Neuron (in vitro differentiated cells): ENCODE data around the gene TRIM21.
"Not testable (repeated sequence)": the region's sequence is repeated elsewhere in the genome, so short reads cannot be mapped to it uniquely, and the experiment has no call there.

ENCODE experiments used
- H2AFZ ChIP-seq: one replicate; pipeline ENCODE4 v1.6.1; 2013; ENCODE audit warnings: low read depth, mild to moderate bottlenecking, inconsistent platforms, low read length, moderate library complexity
- H3K27me3 ChIP-seq: one replicate; pipeline ENCODE4 v1.6.1; 2013; ENCODE audit warnings: low read length; ENCODE audit not compliant: insufficient read depth
- H3K36me3 ChIP-seq: one replicate; pipeline ENCODE4 v1.6.1; 2013; ENCODE audit warnings: low read length; ENCODE audit not compliant: insufficient read depth
- H3K4me1 ChIP-seq: one replicate; pipeline ENCODE4 v1.6.1; 2013; ENCODE audit warnings: low read length; ENCODE audit not compliant: insufficient read depth
- H3K4me3 ChIP-seq: 2 replicates; pipeline ENCODE4 v1.5.1; 2013; ENCODE audit warnings: mild to moderate bottlenecking, low read length, moderate library complexity
- H3K9me3 ChIP-seq: one replicate; pipeline ENCODE4 v1.6.1; 2013; ENCODE audit warnings: low read length

The TRIM21 gene

GRCh38 chr11:4375431-4376140, 17.9 kb downstream of the TRIM21 start:
- Histone ChIP-seq H3K36me3 (no peaks in the 10 kb centered on the region), H3K9me3 (no peaks in the 10 kb centered on the region), H2AFZ (no peak overlapping the region), H3K27me3 (peaks cover 13% of the 10 kb centered on the region), H3K4me3 (no peak overlapping the region), H3K4me1 (no peaks in the 10 kb centered on the region)

DNA sequence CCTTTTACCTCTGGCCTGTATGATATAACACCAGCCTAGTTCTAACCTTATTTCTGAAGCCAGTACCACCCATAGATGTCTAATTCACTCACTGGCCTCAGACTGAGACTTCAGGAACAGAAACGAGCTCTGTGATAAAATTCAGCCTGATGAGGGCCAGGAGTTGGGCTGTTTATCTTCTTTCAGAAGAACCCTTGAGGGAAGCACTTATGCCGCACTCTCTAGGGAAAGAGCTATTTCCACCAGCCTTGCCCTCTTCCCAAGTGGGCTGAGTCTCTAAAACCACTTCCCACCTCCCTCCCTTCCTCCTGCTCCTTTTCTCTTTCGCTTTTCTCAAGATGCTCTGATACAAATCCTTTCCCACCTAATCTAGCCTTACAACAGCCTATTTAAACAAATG, 23.3 kb downstream of the TRIM21 start:
- Histone ChIP-seq H2AFZ (no peak overlapping the region), H3K9me3 (no peaks in the 10 kb centered on the region), H3K4me1 (no peaks in the 10 kb centered on the region), H3K27me3 (peaks cover 6% of the 10 kb centered on the region), H3K36me3 (no peaks in the 10 kb centered on the region), H3K4me3 (no peak overlapping the region)

- H3K4me3 ChIP-seq: no peak within 1 kb of the TSS
- H3K4me1 ChIP-seq: no peaks in the 10 kb centered on the region
- no peaks in the 10 kb centered on the region for H3K27me3 ChIP-seq
- no peak within 1 kb of the TSS for H2AFZ ChIP-seq
- H3K9me3 ChIP-seq: no peaks in the 10 kb centered on the region
- no peaks in the 10 kb centered on the region for H3K36me3 ChIP-seq
These were observed 25.2 kb downstream of the TRIM21 start, which contains the start of gene OR52B4 for GRCh38 chr11:4368286-4368685. TSS of gene OR52B4 (minus strand) at chr11:4368386. CDS start at chr11:4368295, 91 bp downstream.

DNA sequence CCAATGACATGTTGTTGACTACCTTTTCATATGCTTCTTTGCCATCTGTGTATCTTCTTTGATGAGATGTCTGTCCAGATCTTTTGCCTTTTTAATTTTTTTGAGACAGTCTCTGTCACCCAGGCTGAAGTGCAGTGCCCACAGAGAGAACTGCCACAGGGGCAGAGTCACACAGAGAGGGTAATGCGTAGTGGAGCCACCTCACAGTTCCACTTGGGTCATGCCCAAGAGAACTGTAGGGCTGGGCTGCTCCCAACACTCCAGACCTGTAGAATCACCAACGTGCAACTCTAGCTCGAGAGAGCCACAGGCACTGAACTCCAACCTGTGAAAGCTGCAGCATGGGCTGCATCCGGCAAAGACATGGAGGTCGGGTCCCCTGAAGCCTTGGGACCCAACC, 45.4 kb downstream of the TRIM21 start:
- not testable (repeated sequence) for H3K4me1 ChIP-seq, H3K27me3 ChIP-seq, H3K36me3 ChIP-seq, H3K9me3 ChIP-seq, H2AFZ ChIP-seq, H3K4me3 ChIP-seq

DNA sequence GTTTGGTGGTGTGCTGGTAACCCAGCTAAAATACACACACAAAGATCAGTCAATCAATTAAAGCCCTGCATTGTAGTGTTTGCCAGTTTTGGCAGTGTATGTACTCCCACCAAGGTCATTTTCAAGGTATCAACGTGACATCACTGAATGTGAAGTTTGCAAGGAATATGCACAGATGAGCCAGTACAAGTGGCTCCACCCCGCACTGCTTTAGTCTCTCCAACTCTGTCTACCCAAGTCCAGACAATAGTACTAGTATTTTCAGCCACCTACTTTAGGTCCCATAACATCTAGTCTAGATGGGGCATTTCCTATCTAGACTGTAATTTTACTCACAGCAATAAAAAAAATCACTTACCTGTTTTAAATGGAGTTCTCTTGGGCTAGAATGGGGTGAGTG, 48.1 kb downstream of the TRIM21 start:
- H3K4me3 ChIP-seq, H3K9me3 ChIP-seq, H3K27me3 ChIP-seq, H3K4me1 ChIP-seq, H3K36me3 ChIP-seq, H2AFZ ChIP-seq: not testable (repeated sequence)
